ENCODE data around the gene AFF3.

The AFF3 gene

GRCh38 chr2:99763764-99764163 is 378.6 kb downstream of the AFF3 start:
- Histone ChIP-seq H3K9me3 (replicated peaks; ENCODE audit: insufficient read depth, low read length) (no peaks in the 10 kb centered on the region), H3K27me3 (replicated peaks; ENCODE audit: insufficient read depth, low read length) (no peaks in the 10 kb centered on the region), H3K27ac (ENCODE audit: low read length) (no peak overlapping the region), H2AFZ (ENCODE audit: low read length) (0 out of 2 replicates have a peak overlapping the region, but pooled peaks have one; percentile 29), H4K20me1 (ENCODE audit: insufficient read depth, low read length) (no peaks in the 10 kb centered on the region), H3K4me1 (ENCODE audit: low read length) (no peaks in the 10 kb centered on the region), H3K9ac (ENCODE audit: low read length) (no peak overlapping the region), H3K79me2 (ENCODE audit: low read length) (no peaks in the 10 kb centered on the region), H3K9me2 (replicated peaks; ENCODE audit: insufficient read depth, low read length) (no peaks in the 10 kb centered on the region), H3K4me2 (ENCODE audit: low read depth, low read length) (no peak overlapping the region), H3K36me3 (replicated peaks; ENCODE audit: insufficient read depth, low read length) (no peaks in the 10 kb centered on the region), H3F3A (ENCODE audit: insufficient read depth, low read length) (no peaks in the 10 kb centered on the region), H3K4me3 (ENCODE audit: low read length) (no peak overlapping the region)
- TF ChIP-seq EZH2phosphoT487 (IDR thresholded peaks at IDR 0.05; ENCODE audit: low read length): no peak
- TF ChIP-seq EZH2 (optimal IDR thresholded peaks at IDR 0.05; ENCODE audit: low read depth, low read length): no peak
- TF ChIP-seq CTCF (IDR thresholded peaks at IDR 0.05; ENCODE audit: low read length): no peak
- no peak for DNase-seq

GRCh38 chr2:99762714-99763113 is 379.7 kb downstream of the AFF3 start:
- H3K4me2 ChIP-seq (ENCODE audit: low read depth, low read length): peak overlapping the region; percentile 71
- no peaks in the 10 kb centered on the region for H3K4me1 ChIP-seq (ENCODE audit: low read length)
- no peaks in the 10 kb centered on the region for H3F3A ChIP-seq (ENCODE audit: insufficient read depth, low read length)
- H4K20me1 ChIP-seq (ENCODE audit: insufficient read depth, low read length): no peaks in the 10 kb centered on the region
- no peaks in the 10 kb centered on the region for H3K27me3 ChIP-seq (replicated peaks; ENCODE audit: insufficient read depth, low read length)
- peak; percentile 37 for DNase-seq
- no peaks in the 10 kb centered on the region for H3K79me2 ChIP-seq (ENCODE audit: low read length)
- H3K9me2 ChIP-seq (replicated peaks; ENCODE audit: insufficient read depth, low read length): no peaks in the 10 kb centered on the region
- TF ChIP-seq EZH2 (optimal IDR thresholded peaks at IDR 0.05; ENCODE audit: low read depth, low read length): no peak
- no peak for TF ChIP-seq CTCF (IDR thresholded peaks at IDR 0.05; ENCODE audit: low read length)
- TF ChIP-seq EZH2phosphoT487 (IDR thresholded peaks at IDR 0.05; ENCODE audit: low read length): no peak
- H3K9ac ChIP-seq (ENCODE audit: low read length): peak overlapping the region; percentile 7; the same call in 1 of the 2 replicates
- H2AFZ ChIP-seq (ENCODE audit: low read length): peak overlapping the region; percentile 89
- H3K9me3 ChIP-seq (replicated peaks; ENCODE audit: insufficient read depth, low read length): no peaks in the 10 kb centered on the region
- H3K4me3 ChIP-seq (ENCODE audit: low read length): peak overlapping the region; percentile 44
- no peak overlapping the region for H3K27ac ChIP-seq (ENCODE audit: low read length)
- no peaks in the 10 kb centered on the region for H3K36me3 ChIP-seq (replicated peaks; ENCODE audit: insufficient read depth, low read length)

GRCh38 chr2:99757611-99758114 is 384.7 kb downstream of the AFF3 start:
- no peaks in the 10 kb centered on the region for H3F3A ChIP-seq (ENCODE audit: insufficient read depth, low read length)
- H3K4me2 ChIP-seq (ENCODE audit: low read depth, low read length): no peak overlapping the region
- no peaks in the 10 kb centered on the region for H3K4me1 ChIP-seq (ENCODE audit: low read length)
- H4K20me1 ChIP-seq (ENCODE audit: insufficient read depth, low read length): no peaks in the 10 kb centered on the region
- no peaks in the 10 kb centered on the region for H3K27me3 ChIP-seq (replicated peaks; ENCODE audit: insufficient read depth, low read length)
- H3K27ac ChIP-seq (ENCODE audit: low read length): no peak overlapping the region
- TF ChIP-seq CTCF (IDR thresholded peaks at IDR 0.05; ENCODE audit: low read length) (no peak), EZH2 (optimal IDR thresholded peaks at IDR 0.05; ENCODE audit: low read depth, low read length) (no peak), EZH2phosphoT487 (IDR thresholded peaks at IDR 0.05; ENCODE audit: low read length) (no peak)
- no peaks in the 10 kb centered on the region for H3K79me2 ChIP-seq (ENCODE audit: low read length)
- no peak overlapping the region for H3K4me3 ChIP-seq (ENCODE audit: low read length)
- no peak overlapping the region for H3K9ac ChIP-seq (ENCODE audit: low read length)
- DNase-seq: no peak
- H3K9me3 ChIP-seq (replicated peaks; ENCODE audit: insufficient read depth, low read length): no peaks in the 10 kb centered on the region
- H3K9me2 ChIP-seq (replicated peaks; ENCODE audit: insufficient read depth, low read length): no peaks in the 10 kb centered on the region
- H2AFZ ChIP-seq (ENCODE audit: low read length): no peak overlapping the region
- H3K36me3 ChIP-seq (replicated peaks; ENCODE audit: insufficient read depth, low read length): no peaks in the 10 kb centered on the region
